H9 (cell line): ENCODE data around the gene FAIM2. TPM values are rescaled to one million over a fixed set of nuclear protein-coding genes. Genes with fewer than 3 reads are reported as not detected.

ENCODE experiments used
- DNase-seq: peaks from one replicate; pipeline ENCODE4 v3.0.0-alpha.2; 2017
- H2AFZ ChIP-seq: one replicate; pipeline ENCODE4 v1.6.1; 2013; ENCODE audit warnings: mild to moderate bottlenecking, low read length, control low read depth, moderate library complexity
- H2AK5ac ChIP-seq: 2 replicates; pipeline ENCODE4 v1.6.1; 2013; ENCODE audit warnings: low read length, control low read depth, mixed read lengths; ENCODE audit not compliant: insufficient read length
- H2BK120ac ChIP-seq: one replicate; pipeline ENCODE4 v1.6.1; 2013; ENCODE audit warnings: low read depth, mild to moderate bottlenecking, low read length, control low read depth, inconsistent platforms; ENCODE audit not compliant: poor library complexity, severe bottlenecking
- H2BK12ac ChIP-seq: 2 replicates; pipeline ENCODE4 v1.6.1; 2013; ENCODE audit warnings: low read length, control low read depth, mixed read lengths, low read depth; ENCODE audit not compliant: insufficient read length
- H2BK15ac ChIP-seq: 2 replicates; pipeline ENCODE4 v1.6.1; 2013; ENCODE audit warnings: low read depth, low read length, control low read depth
- H2BK20ac ChIP-seq: one replicate; pipeline ENCODE4 v1.6.1; 2013; ENCODE audit warnings: low read depth, mild to moderate bottlenecking, low read length, control low read depth, inconsistent platforms; ENCODE audit not compliant: poor library complexity, severe bottlenecking
- H2BK5ac ChIP-seq: 2 replicates; pipeline ENCODE4 v1.6.1; 2013; ENCODE audit warnings: low read length, control low read depth, mixed read lengths; ENCODE audit not compliant: insufficient read length
- H3K14ac ChIP-seq: 2 replicates; pipeline ENCODE4 v1.6.1; 2013; ENCODE audit warnings: low read length, control low read depth; ENCODE audit not compliant: insufficient read depth
- H3K18ac ChIP-seq: 2 replicates; pipeline ENCODE4 v1.6.1; 2013; ENCODE audit warnings: low read depth, mild to moderate bottlenecking, mixed read lengths, low read length, control low read depth; ENCODE audit not compliant: insufficient read length
- H3K23ac ChIP-seq: 2 replicates; pipeline ENCODE4 v1.6.1; 2013; ENCODE audit warnings: low read length, control low read depth, mixed read lengths, low read depth; ENCODE audit not compliant: insufficient read length
- H3K23me2 ChIP-seq: 2 replicates; pipeline ENCODE4 v1.6.1; 2013; ENCODE audit warnings: low read depth, mild to moderate bottlenecking, mixed read lengths, low read length, control low read depth; ENCODE audit not compliant: insufficient read length, poor library complexity, severe bottlenecking
- H3K27ac ChIP-seq: 2 replicates; pipeline ENCODE4 v1.5.1; 2013; ENCODE audit warnings: low read length, control low read depth, mixed read lengths, low read depth; ENCODE audit not compliant: insufficient read length
- H3K27me3 ChIP-seq: 2 replicates; pipeline ENCODE4 v1.6.1; 2013; ENCODE audit warnings: low read length, control low read depth, inconsistent platforms; ENCODE audit not compliant: insufficient read depth
- H3K4ac ChIP-seq: 2 replicates; pipeline ENCODE4 v1.6.1; 2013; ENCODE audit warnings: low read depth, mild to moderate bottlenecking, control low read depth, inconsistent platforms, low read length, moderate library complexity
- H3K4me1 ChIP-seq: 2 replicates; pipeline ENCODE4 v1.6.1; 2013; ENCODE audit warnings: low read length, control low read depth, inconsistent platforms; ENCODE audit not compliant: insufficient read depth
- H3K4me2 ChIP-seq: 2 replicates; pipeline ENCODE4 v1.6.1; 2013; ENCODE audit warnings: low read length, control low read depth, mixed read lengths; ENCODE audit not compliant: insufficient read length, insufficient read depth
- H3K56ac ChIP-seq: 2 replicates; pipeline ENCODE4 v1.6.1; 2013; ENCODE audit warnings: low read depth, mild to moderate bottlenecking, mixed read lengths, low read length, control low read depth; ENCODE audit not compliant: insufficient read length
- H3K79me1 ChIP-seq: 2 replicates; pipeline ENCODE4 v1.6.1; 2013; ENCODE audit warnings: low read depth, mild to moderate bottlenecking, moderate library complexity, low read length, control low read depth, inconsistent platforms; ENCODE audit not compliant: insufficient read depth, poor library complexity, severe bottlenecking
- H3K79me2 ChIP-seq: 2 replicates; pipeline ENCODE4 v1.6.1; 2013; ENCODE audit warnings: low read length, control low read depth, inconsistent platforms; ENCODE audit not compliant: insufficient read depth
- H3K9ac ChIP-seq: 2 replicates; pipeline ENCODE4 v1.6.1; 2013; ENCODE audit warnings: low read length, control low read depth, mixed read lengths; ENCODE audit not compliant: insufficient read length; ENCODE audit errors: extremely low read depth
- H3K9me3 ChIP-seq: one replicate; pipeline ENCODE4 v1.6.1; 2013; ENCODE audit warnings: low read depth, low read length, inconsistent platforms; ENCODE audit not compliant: control insufficient read depth
- H3T11ph ChIP-seq: one replicate; pipeline ENCODE4 v1.6.1; 2013; ENCODE audit warnings: mild to moderate bottlenecking, low read length, control low read depth, inconsistent platforms
- H4K20me1 ChIP-seq: one replicate; pipeline ENCODE4 v1.6.1; 2013; ENCODE audit not compliant: control insufficient read depth, insufficient read length, insufficient read depth
- H4K5ac ChIP-seq: 2 replicates; pipeline ENCODE4 v1.6.1; 2013; ENCODE audit warnings: low read depth, mild to moderate bottlenecking, mixed read lengths, low read length, control low read depth; ENCODE audit not compliant: insufficient read length
- H4K8ac ChIP-seq: replicated peaks from 2 replicates; pipeline ENCODE4 v1.6.1; 2013; ENCODE audit warnings: low read length, control low read depth, mixed read lengths, low read depth; ENCODE audit not compliant: insufficient read length
- H4K91ac ChIP-seq: 2 replicates; pipeline ENCODE4 v1.6.1; 2013; ENCODE audit warnings: low read depth, mild to moderate bottlenecking, moderate library complexity, mixed read lengths, low read length, control low read depth; ENCODE audit not compliant: insufficient read length
- H3K27ac Mint-ChIP-seq, 3 experiments: 2 replicates in 2 of 3; 3 replicates in 1 of 3; pipeline ENCODE4 v1.8.0; 2020 to 2021; ENCODE audit warnings: mixed read lengths in 3 of 3, mild to moderate bottlenecking in 1 of 3, moderate library complexity in 1 of 3
- H3K27me3 Mint-ChIP-seq: 2 replicates; pipeline ENCODE4 v1.8.0; 2021; ENCODE audit warnings: low read depth, mild to moderate bottlenecking, moderate library complexity, mixed read lengths
- H3K36me3 Mint-ChIP-seq, 3 experiments: 2 replicates in 2 of 3; 3 replicates in 1 of 3; pipeline ENCODE4 v1.8.0; 2020 to 2021; ENCODE audit warnings: low read depth in 3 of 3, mixed read lengths in 3 of 3; ENCODE audit not compliant: insufficient read depth in 1 of 3
- H3K4me1 Mint-ChIP-seq, 2 experiments: 2 replicates each; pipeline ENCODE4 v1.8.0; 2020; ENCODE audit warnings: mixed read lengths in 2 of 2
- H3K4me3 Mint-ChIP-seq, 2 experiments: 2 replicates in 1 of 2; 3 replicates in 1 of 2; pipeline ENCODE4 v1.8.0; 2020 to 2021; ENCODE audit warnings: mild to moderate bottlenecking in 2 of 2, mixed read lengths in 2 of 2, moderate library complexity in 1 of 2
- H3K9me3 Mint-ChIP-seq, 2 experiments: 2 replicates in 1 of 2; 3 replicates in 1 of 2; pipeline ENCODE4 v1.8.0; 2020; ENCODE audit warnings: mild to moderate bottlenecking in 2 of 2, mixed read lengths in 2 of 2, moderate library complexity in 1 of 2
- WGBS: extraction: QIAGEN DNeasy Blood & Tissue Kit; methylation state at CpG from one replicate; pipeline ENCODE4 v1.1.7; 2013; ENCODE audit warnings: missing lambda C conversion rate, low lambda C conversion rate, mixed read lengths; ENCODE audit not compliant: insufficient read length; ENCODE audit errors: extremely low coverage; 5-methylcytosine and 5-hydroxymethylcytosine counted together
- total RNA-seq: library from RNA; stranded (reverse); gene quantifications from 2 replicates; pipeline ENCODE4 v1.2.1, GENCODE V29; 2021
- TF ChIP-seq, protein P1 (sequence below): fragments of 200-600 bp; sonication (generic); conservative IDR thresholded peaks from 3 replicates; pipeline ENCODE4 v1.8.0; 2021; ENCODE audit warnings: antibody characterized with exemption, mild to moderate bottlenecking

FAIM2 gene
- total RNA-seq, 1 experiment from 2014 or later, result 0.42 TPM

DNA sequence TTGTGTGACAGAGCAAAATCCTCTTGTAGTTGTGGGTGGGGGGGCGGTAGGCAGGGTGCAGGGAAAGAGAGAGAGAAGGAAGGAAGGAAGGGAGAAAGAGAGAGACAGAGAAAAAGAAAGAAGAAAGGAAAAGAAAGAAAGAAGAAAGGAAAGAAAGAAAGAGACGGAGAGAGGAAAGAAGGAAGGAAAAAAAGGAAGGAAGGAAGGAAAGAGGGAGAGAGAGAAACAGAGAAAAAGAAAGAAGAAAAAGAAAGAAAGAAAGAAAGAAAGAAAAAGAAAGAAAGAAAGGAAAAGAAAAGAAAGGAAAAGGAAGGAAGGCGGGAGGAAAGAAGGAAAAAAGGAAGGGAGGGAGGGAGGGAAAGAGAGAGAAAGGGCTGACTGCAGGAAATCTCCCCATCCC lies 17.6 kb upstream of the FAIM2 start:
- no peak overlapping the region for H2AFZ ChIP-seq
- no peak overlapping the region for H2BK5ac ChIP-seq
- no peaks in the 10 kb centered on the region for H3K23me2 ChIP-seq
- no peak overlapping the region for H2AK5ac ChIP-seq
- no peak overlapping the region for H3K27ac ChIP-seq
- no peak overlapping the region for H3K23ac ChIP-seq
- H2BK15ac ChIP-seq, result no peak overlapping the region
- Mint-ChIP-seq H3K9me3 (no peaks in the 10 kb centered on the region), H3K4me1 (peaks cover 0 to 8% of the 10 kb centered on the region in 2 experiments; a peak in 3 of 4 replicates), H3K27ac (no peak overlapping the region), H3K4me3 (no peak overlapping the region), H3K36me3 (no peaks in the 10 kb centered on the region), H3K27me3 (peaks cover 4% of the 10 kb centered on the region)
- H4K91ac ChIP-seq, result no peak overlapping the region
- no peaks in the 10 kb centered on the region for H4K20me1 ChIP-seq
- H3K79me1 ChIP-seq, result no peaks in the 10 kb centered on the region
- H3K4me2 ChIP-seq, result no peak overlapping the region
- no CpG with 5 or more reads among the region's 3 CpGs for WGBS
- H3K79me2 ChIP-seq, result no peaks in the 10 kb centered on the region
- H3K14ac ChIP-seq, result no peak overlapping the region
- H2BK120ac ChIP-seq, result no peak overlapping the region
- H4K5ac ChIP-seq, result no peak overlapping the region
- no peaks in the 10 kb centered on the region for H3K9me3 ChIP-seq
- H3T11ph ChIP-seq, result no peak overlapping the region
- no peaks in the 10 kb centered on the region for H3K27me3 ChIP-seq
- no peak overlapping the region for H4K8ac ChIP-seq
- no peak overlapping the region for H3K9ac ChIP-seq
- DNase-seq, result no peak
- TF ChIP-seq, protein P1, sequence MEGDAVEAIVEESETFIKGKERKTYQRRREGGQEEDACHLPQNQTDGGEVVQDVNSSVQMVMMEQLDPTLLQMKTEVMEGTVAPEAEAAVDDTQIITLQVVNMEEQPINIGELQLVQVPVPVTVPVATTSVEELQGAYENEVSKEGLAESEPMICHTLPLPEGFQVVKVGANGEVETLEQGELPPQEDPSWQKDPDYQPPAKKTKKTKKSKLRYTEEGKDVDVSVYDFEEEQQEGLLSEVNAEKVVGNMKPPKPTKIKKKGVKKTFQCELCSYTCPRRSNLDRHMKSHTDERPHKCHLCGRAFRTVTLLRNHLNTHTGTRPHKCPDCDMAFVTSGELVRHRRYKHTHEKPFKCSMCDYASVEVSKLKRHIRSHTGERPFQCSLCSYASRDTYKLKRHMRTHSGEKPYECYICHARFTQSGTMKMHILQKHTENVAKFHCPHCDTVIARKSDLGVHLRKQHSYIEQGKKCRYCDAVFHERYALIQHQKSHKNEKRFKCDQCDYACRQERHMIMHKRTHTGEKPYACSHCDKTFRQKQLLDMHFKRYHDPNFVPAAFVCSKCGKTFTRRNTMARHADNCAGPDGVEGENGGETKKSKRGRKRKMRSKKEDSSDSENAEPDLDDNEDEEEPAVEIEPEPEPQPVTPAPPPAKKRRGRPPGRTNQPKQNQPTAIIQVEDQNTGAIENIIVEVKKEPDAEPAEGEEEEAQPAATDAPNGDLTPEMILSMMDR, result no peak
- no peak overlapping the region for H3K4ac ChIP-seq
- H2BK20ac ChIP-seq, result no peak overlapping the region
- H3K56ac ChIP-seq, result no peak overlapping the region
- H3K4me1 ChIP-seq, result no peaks in the 10 kb centered on the region
- no peak overlapping the region for H2BK12ac ChIP-seq
- H3K18ac ChIP-seq, result no peak overlapping the region
